NT2/D1 (cell line): Measurements from ENCODE around the gene SYN1.

Source experiments
- DNase-seq: peaks from one replicate; pipeline ENCODE4 v3.0.0-alpha.2; 2011; ENCODE audit warnings: low read depth, low spot score
- H3K27me3 ChIP-seq: 2 replicates; pipeline ENCODE4 v1.6.0; 2011; ENCODE audit warnings: mild to moderate bottlenecking; ENCODE audit not compliant: insufficient read length, insufficient read depth
- H3K36me3 ChIP-seq: 2 replicates; pipeline ENCODE4 v1.6.1; 2011; ENCODE audit warnings: mild to moderate bottlenecking, low read length, mixed read lengths; ENCODE audit not compliant: insufficient read depth, insufficient read length
- H3K4me1 ChIP-seq: 2 replicates; pipeline ENCODE4 v1.5.1; 2011; ENCODE audit not compliant: insufficient read depth, insufficient read length
- H3K4me3 ChIP-seq: 2 replicates; pipeline ENCODE4 v1.5.1; 2011; ENCODE audit warnings: low read depth; ENCODE audit not compliant: insufficient read length
- H3K9ac ChIP-seq: 2 replicates; pipeline ENCODE4 v1.6.0; 2011; ENCODE audit warnings: low read depth; ENCODE audit not compliant: insufficient read length
- H3K9me3 ChIP-seq: 2 replicates; pipeline ENCODE4 v1.5.1; 2011; ENCODE audit warnings: mild to moderate bottlenecking, low read length; ENCODE audit not compliant: insufficient read depth
- SUZ12 ChIP-seq: IDR thresholded peaks from 2 replicates; pipeline ENCODE4 v1.6.1; 2011; ENCODE audit not compliant: insufficient read length, insufficient read depth; ENCODE audit errors: extremely low read depth
- YY1 ChIP-seq: IDR thresholded peaks from 2 replicates; pipeline ENCODE4 v1.6.1; 2011; ENCODE audit not compliant: insufficient read length, insufficient read depth
- ZNF274 ChIP-seq: IDR thresholded peaks from 2 replicates; pipeline ENCODE4 v1.6.1; 2011; ENCODE audit warnings: mild to moderate bottlenecking, low read depth, low read length

The SYN1 gene

GRCh38 chrX:47576021-47576898, 43.4 kb downstream of the SYN1 start:
- Histone ChIP-seq H3K9ac (no peak overlapping the region), H3K4me1 (peaks cover 20% of the 10 kb centered on the region), H3K9me3 (no peaks in the 10 kb centered on the region), H3K27me3 (no peaks in the 10 kb centered on the region), H3K4me3 (no peak overlapping the region), H3K36me3 (peaks cover 22% of the 10 kb centered on the region)
- no peak for DNase-seq
- TF ChIP-seq ZNF274 (no peak), SUZ12 (no peak), YY1 (no peak)

- Histone ChIP-seq H3K27me3 (no peaks in the 10 kb centered on the region), H3K9ac (peak overlapping the region; percentile 92), H3K9me3 (no peaks in the 10 kb centered on the region), H3K4me1 (peaks cover 20% of the 10 kb centered on the region), H3K36me3 (peaks cover 38% of the 10 kb centered on the region), H3K4me3 (peak overlapping the region; percentile 41)
- no peak for TF ChIP-seq YY1
- TF ChIP-seq SUZ12 = no peak
- TF ChIP-seq ZNF274 = no peak
- DNase-seq = no peak
These were observed 44.9 kb downstream of the SYN1 start for GRCh38 chrX:47574547-47575301.

- no peak for TF ChIP-seq YY1
- no peak for TF ChIP-seq SUZ12
- no peak for TF ChIP-seq ZNF274
- Histone ChIP-seq H3K4me3 (peak overlapping the region; percentile 41), H3K27me3 (no peaks in the 10 kb centered on the region), H3K9ac (peak overlapping the region; percentile 92), H3K9me3 (no peaks in the 10 kb centered on the region), H3K36me3 (peaks cover 44% of the 10 kb centered on the region), H3K4me1 (peaks cover 16% of the 10 kb centered on the region)
- DNase-seq = no peak
These were observed 45.5 kb downstream of the SYN1 start for GRCh38 chrX:47574076-47574546.

- peaks cover 15% of the 10 kb centered on the region for H3K4me1 ChIP-seq
- TF ChIP-seq SUZ12 = no peak
- no peak for TF ChIP-seq ZNF274
- peaks cover 50% of the 10 kb centered on the region for H3K36me3 ChIP-seq
- H3K27me3 ChIP-seq = no peaks in the 10 kb centered on the region
- H3K9me3 ChIP-seq = no peaks in the 10 kb centered on the region
- peak overlapping the region; percentile 92 for H3K9ac ChIP-seq
- peak overlapping the region; percentile 41 for H3K4me3 ChIP-seq
- DNase-seq = peak; percentile 81
These were observed 46.1 kb downstream of the SYN1 start for GRCh38 chrX:47573341-47574075.

GRCh38 chrX:47572773-47573340, 46.8 kb downstream of the SYN1 start:
- Histone ChIP-seq H3K9ac (peak overlapping the region; percentile 43), H3K4me3 (no peak overlapping the region), H3K9me3 (no peaks in the 10 kb centered on the region), H3K27me3 (no peaks in the 10 kb centered on the region), H3K36me3 (peaks cover 56% of the 10 kb centered on the region), H3K4me1 (peaks cover 12% of the 10 kb centered on the region)
- no peak for DNase-seq
- TF ChIP-seq SUZ12 (no peak), ZNF274 (no peak), YY1 (no peak)

- TF ChIP-seq SUZ12 (no peak), YY1 (no peak), ZNF274 (no peak)
- Histone ChIP-seq H3K9me3 (no peaks in the 10 kb centered on the region), H3K27me3 (no peaks in the 10 kb centered on the region), H3K36me3 (peaks cover 66% of the 10 kb centered on the region), H3K4me1 (peaks cover 7% of the 10 kb centered on the region), H3K4me3 (no peak overlapping the region), H3K9ac (no peak overlapping the region)
- no peak for DNase-seq
These were observed 47.8 kb downstream of the SYN1 start for GRCh38 chrX:47571896-47572295.
